Astrocyte of the hippocampus (primary cell): ENCODE data around the gene TMTC4.

Source experiments
- DNase-seq: peaks from one replicate; pipeline ENCODE4 v3.0.0; 2011; ENCODE audit warnings: low read depth, low spot score

Gene TMTC4

DNA sequence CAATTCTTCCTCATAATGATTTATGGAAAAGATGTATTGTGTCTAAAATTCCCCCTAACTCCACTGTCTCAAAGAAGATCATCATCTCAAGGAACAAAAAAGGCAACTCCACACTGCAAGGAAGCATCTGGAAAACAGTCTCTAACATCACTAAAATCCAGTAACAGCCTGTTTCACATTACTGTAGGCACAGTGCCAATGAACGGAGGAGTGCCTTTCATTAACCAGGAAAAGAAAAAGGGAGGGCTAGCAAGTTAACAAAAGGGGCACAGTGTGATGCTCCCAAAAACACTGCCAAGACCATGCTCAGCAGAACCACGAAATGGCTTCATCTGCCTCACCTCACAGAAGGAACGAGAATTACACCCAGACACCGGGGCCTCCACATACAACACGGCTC is 8.5 kb downstream of the TMTC4 start:
- DNase-seq: peak; percentile 33

DNA sequence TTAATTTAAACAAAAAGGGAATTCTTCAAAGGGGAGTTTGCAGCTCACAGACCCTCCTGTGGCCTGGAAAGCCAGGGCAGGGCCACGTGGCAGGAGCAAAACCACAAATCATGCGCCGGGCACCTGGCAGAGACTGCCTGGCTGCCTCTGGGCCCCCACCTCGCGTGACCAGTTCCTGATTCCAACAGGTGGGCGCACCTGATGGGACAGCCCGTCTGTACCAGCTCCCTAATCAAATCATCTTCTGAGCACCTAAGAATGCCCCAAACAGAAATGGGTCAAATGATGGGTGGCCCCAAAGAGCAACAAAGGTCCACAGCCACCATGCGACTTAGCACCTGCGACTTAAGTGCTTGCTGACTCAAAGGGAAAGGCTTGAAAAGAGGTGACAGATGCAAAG is 9.2 kb downstream of the TMTC4 start:
- DNase-seq: no peak

DNA sequence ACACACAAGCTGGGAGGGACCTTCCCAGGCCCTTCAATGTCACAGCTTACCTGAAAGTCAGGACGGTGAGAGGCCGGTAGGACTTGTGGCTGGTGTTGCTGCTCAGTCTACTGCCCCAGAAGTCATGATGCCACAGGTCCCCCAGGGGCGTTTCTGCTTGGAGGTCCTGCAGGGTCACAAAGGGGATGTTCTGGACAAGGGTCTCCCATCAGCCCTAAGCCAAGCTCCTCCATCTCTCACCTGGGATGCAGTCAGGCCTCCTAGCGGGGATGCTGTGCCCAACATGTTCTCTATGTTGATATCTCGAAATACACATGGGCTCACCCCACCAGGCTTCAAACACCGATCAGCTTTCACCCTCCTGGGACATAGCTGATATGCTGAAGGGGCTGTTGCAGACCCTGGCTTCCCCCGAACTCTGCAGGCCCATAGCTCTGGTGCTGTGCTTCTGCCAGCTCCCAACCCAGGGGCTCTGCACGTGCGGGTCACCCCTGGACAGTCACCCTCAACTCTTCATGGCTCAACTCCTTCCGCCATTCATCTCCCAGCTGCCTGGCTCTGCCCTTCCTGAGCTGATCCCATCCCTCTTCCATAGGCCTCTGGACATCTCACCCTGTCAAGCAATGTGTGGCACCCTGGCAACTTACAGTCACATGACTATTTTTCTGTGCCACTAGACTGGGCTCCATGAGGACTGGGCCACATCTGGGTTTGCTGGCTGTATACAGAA is 10.3 kb downstream of the TMTC4 start:
- DNase-seq: no peak

DNA sequence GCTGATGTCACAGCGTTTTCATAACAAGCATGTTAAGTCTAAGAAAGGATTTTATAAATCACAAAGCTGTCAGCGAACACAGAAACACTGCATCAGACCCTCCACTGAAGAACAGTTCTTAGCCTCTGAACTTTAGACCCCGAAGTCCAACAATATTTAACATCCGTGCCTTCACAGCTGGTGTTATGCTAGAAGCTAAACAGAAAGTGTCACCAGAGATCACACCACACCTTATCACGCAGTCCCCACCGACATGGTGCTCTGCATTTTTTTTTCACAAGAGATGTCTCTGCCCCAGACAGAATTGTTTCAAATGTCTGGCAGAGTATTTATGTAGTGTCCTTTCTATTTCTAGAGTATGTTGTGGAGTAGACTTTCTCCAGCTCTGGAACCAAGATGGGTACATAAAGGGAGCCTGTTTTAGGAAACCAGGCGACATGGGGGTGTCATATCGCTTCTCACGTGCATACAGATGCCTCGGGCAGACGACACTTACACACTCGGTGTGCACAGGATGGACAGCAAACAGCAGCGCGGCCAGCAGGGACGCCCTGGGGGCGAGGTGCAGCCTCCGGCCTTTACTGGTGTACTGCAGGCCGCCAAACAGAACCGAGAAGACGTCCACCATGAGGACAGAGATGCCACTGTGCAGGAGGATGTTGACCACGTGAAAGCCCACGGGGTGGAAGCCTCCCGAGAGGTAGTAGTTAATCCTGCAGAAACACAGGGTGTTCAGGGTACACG is 12.0 kb downstream of the TMTC4 start:
- DNase-seq: no peak

DNA sequence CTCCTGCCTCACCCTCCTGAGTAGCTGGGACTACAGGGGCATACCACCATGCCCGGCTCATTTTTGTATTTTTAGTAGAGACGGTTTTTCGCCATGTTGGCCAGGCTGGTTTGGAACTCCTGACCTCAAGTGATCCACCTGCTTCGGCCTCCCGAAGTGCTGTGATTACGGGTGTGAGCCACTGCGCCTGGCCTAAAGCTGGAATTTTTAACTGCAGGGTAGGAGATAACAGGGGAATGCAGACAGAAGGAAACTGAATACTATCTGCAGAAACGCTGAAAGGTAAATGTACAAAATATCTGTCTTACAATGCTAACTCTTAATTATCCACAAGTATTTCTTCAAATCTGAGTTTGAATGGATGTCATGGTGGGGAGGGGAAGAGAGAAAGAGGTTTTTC is 13.8 kb downstream of the TMTC4 start:
- no peak for DNase-seq

DNA sequence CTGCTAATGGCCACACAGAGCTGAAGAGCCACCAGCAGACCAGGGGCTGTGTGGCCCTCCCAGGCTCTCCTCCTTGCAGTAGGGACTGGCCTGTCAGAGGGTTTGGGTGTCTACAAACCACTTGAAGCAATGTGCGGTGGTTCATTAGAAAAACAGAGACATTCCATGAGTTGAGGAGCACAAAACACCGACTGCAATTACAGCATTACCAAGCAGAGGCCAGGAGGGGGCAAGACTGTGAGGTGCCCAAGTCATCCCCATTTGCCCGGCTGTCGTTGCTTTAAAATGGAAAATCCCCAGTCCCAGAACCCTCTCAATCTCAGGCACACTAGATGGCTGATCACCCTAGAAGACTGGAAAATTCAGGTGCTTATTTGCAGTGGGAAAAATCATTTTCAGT is 15.0 kb downstream of the TMTC4 start:
- DNase-seq: peak; percentile 42

DNA sequence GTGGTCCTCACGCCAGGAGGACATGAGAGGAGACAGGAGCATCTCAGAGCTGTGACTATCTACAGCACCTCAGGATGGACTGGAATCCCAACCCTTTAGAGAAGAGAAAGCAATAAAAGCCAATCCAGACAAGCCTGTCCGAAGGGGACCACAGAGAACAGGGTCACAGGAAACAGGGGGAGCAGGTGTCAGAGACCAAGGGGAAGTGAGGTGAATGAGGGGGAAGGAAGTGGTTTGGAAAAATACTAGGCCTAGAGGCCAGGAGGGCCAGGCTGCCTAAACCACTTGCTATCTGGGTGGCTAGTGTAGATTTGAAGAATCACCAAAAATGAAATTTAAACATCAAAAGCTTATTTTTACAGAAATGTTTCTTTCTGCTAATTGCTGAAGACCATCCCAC is 16.2 kb downstream of the TMTC4 start:
- DNase-seq: no peak

DNA sequence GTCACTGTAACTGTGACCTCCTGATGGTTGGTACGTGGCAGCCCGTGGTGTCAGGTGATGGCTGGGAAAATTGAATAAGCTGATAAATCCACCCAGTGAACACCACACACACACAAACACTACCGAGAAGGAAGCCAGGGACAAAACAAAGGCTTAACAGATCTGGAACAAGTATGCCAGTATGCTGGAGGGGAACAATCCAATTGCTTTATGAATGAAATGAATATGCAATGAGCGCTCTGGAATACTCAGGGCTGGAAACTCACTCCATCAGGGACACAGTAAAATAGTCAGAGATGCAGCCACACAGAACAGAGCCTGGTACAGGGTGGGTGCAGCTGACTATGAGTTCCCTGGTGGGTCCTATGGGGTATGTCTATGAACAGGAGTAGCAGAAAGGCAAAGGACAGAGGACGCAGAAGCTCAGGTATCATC is 16.7 kb downstream of the TMTC4 start:
- peak; percentile 71 for DNase-seq

DNA sequence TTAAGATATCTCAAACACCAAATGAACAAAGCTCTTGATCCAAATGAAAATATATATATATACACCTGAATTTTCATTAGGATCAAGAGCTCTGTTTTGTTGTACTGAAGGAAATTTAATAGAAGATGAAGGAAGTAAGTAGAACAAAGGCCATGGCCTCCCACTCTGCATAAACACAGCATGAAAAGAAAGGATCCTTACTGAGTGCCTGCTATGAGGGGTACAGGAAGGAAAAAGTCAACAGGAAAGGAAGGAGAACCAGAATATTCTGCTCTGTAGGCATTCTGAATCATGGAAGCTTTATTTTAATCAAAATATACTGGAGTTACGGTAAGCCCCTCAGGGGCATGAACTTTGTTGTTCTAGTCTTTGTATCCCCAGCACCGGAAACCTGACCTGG is 22.1 kb downstream of the TMTC4 start:
- DNase-seq: no peak

DNA sequence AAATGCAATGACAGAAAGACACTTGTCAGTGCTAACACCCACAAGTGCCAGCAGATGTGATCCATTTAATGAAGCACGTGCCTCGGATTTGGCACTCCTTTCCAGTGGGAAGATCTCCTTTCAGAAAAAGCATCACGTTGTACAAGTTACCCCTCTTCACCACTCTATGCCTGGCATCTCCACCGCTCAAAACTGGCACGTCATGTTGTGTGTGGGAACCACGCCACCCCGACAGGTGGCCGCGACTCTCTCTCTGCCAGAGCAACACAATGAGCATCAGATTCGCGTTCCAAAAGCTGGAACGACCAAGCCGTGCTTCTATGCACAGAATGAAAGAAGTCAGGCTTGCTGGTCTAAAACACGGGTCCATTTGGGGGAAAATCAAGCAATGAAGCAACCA is 24.3 kb downstream of the TMTC4 start:
- DNase-seq: no peak

DNA sequence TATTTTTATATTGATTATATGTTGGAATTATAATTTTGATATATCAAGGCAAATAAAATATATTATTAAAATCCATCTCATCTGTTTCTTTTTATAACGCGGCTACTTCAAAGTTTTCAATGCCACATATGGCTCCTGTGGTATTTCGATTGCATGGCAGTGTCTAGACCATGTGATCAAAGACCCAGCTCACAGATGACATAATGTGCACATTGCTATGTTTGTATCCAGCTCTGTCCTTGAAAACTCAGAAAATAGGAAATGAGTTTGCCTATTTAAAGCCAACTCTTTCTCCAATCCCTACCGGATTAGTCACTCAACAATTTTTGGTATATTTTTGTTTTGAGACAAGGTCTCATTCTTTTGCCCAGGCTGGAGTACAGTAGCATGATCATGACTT is 26.2 kb downstream of the TMTC4 start:
- DNase-seq: no peak

DNA sequence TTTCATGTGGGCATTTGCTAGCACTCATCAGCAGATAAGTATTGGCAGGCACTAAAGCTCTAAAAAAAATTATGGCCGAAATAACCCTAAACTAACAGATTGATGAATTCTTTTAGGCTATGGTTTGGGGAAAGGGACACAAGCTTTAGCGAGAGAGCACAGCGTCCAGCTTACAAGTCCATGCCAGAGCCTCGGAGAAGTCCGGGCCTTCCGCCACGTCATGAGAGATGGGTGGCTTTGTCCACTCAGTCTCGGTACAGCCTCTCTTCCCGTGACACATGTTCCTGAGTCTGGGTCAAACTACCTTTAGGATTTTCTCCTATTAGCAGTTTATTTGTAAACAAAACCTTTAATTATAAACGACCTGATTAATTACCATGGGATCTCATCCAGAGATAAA is 27.7 kb downstream of the TMTC4 start:
- DNase-seq: no peak

DNA sequence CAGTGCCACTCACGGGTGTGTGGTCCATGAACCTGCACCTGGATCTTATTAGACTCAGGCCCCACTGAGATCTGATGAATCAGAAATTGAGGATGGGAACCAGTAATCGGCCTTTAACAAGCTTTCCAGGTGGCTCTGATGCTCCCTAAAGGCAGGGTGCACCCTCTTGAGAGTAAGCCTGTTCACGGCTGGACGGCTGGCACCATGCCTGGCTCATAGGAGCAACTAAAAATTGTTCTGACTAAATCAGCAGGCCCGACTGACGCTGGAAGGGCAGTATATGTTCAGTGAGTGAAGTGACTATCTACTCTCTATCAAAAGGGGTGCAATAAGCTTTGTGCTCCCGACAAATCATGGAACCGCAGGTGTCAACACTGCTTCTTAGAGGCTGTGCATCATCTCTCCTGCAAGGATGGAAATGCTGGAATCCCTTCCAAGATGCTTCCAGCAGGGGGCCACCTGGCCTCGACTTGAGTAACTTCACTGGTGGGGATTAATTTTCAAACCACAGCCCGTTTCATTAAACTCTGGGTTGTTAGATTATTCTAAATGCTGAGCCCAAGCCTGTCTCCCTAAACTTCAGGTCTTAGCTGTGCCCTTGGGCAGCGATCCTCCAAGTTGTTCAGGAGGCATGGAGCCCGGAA is 28.4 kb downstream of the TMTC4 start:
- peak; percentile 73 for DNase-seq

DNA sequence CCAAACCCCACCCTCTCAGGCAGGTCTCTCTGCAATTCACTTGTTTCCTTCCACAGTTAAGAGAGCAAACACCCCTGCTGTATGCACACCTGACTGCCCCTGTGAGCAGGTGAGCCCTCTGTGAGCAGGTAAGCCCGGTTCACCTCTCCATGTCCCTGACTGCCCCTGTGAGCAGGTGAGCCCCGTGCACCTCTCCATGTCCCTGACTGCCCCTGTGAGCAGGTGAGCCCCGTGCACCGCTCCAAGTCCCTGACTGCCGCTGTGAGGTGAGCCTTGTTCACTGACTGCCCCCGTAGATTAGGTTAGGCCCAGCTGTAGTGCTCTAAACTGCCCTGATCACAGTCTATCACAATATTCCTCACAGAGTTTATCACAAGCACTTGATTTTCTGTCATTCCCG is 29.2 kb downstream of the TMTC4 start:
- DNase-seq: no peak

DNA sequence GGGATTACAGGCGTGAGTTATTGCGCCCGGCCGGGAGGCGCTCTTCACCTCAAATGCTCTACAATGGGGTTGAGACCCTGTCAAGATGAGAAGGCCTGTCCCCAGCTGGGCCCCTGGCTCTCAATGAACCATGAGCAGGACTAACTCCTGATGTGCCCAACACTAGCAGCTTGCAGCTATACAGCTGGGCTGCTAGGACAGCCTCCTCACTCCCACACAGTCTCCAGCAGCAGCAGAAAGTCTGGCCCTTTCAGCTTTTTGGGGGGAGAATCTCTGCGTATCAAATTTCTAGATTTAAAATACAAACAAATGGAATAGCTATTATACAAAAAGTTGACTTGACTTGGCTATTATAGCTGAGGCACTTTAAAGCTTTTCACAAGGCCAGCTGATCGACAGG is 30.2 kb downstream of the TMTC4 start:
- DNase-seq: no peak

DNA sequence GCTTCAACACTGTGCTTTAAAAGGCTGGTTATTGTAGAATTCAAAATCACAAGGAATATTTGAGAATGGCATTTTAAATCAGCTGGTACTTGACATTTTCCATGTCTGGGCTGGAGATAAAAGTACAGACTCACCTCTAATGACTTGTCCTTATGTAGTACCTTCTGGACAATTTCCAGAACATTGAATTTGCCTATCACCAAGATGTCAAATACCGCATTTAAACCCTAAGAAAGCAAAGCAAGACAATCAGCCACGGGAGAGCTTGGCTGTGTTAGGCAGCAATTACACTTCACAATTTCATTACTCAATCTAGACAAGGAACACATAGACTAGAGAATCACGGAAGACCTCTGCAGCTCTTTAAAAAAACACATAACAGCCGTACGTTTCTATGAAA is 36.8 kb downstream of the TMTC4 start:
- no peak for DNase-seq

DNA sequence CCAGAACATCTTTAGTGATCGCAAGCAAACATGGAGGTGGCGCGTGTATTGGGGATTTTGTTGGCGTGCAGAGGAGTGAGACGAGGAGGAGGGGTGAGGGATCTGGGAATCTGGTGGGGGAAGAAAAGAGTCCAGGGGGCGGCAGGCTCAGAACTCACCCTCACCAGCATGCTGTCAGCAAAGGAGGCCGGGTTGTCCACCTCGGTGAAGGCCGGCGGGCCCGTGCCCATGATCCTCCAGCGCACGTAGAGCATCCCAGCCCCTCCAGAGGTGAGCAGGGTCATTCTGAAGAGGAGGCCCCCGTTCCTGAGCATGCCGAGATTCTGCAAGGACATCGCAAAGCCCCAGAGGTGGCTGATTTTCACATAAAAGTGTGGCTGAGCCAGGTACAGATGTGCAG is 37.2 kb downstream of the TMTC4 start:
- DNase-seq: no peak

DNA sequence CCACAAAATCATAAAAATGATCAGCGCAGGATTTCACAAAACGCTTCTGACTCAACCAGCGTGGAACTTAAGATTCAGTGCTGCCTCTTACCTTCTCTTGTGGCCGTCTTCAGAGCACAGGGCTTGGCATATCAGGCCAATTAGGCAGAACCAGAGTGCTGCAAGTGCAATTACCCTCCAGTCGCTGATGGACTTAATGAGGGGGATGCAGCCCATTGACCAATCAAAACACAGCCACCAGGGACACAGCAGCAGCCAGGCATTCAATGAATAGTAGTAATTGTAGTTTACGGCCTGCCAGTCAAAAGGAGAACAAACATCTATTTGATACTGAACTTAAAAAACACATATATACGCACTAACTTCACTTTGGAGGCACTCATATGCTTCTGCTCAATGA is 38.2 kb downstream of the TMTC4 start:
- DNase-seq: no peak

DNA sequence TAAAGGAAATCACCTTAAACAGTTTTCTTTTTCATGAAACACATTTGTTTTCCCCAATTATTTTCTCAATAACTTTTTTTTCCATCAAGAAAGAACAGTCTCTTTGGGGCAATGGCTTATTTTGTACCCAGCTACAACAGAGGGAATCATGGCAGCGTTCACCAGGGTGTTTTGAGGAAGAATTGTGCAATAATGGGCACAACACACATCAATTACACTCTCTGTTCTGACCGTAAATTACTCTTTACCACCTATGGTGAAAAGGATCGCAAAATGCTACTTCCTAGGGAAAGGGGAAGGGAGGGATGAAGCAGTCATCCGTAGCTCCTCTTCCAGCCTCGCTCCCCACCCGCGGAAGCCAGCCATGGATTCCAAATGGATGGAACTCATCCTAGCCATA is 38.6 kb downstream of the TMTC4 start:
- DNase-seq: no peak

DNA sequence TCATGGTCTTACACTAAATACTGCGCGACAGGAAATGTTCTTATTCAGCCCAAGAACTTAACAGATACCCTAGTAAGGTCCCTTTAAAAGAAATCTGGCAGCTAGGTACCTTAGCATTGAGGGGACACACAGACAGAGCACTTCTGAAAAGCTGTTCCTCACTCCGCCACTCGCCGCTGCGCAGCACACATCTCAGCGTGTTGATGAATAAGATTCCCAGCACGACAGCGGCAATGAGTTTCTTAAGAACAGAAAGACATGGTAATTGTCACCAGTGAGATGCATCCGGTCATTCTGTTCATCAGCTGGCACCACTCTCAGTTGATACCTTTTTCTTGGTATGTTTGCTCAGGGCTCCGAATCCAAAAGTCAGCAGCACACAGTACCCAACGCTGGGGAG is 39.9 kb downstream of the TMTC4 start:
- no peak for DNase-seq

DNA sequence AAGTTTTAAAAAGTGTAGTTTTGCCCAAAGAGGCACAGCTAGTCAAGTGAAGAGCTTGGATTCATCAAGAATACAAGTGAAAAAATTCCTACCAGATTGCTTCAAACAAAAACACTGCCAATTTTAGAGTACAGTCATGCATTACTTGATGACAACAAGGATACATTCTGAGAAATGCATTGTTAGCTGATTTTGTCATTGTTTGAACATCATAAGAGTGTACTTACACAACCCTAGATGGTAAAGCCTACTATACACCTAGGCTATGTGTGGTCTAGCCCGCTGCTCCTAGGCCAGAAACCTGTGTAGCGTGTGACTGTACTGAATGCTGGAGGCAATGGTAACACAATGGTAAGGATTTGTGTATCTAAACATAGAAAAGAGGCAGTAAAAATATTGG is 41.1 kb downstream of the TMTC4 start:
- DNase-seq: peak; percentile 84

DNA sequence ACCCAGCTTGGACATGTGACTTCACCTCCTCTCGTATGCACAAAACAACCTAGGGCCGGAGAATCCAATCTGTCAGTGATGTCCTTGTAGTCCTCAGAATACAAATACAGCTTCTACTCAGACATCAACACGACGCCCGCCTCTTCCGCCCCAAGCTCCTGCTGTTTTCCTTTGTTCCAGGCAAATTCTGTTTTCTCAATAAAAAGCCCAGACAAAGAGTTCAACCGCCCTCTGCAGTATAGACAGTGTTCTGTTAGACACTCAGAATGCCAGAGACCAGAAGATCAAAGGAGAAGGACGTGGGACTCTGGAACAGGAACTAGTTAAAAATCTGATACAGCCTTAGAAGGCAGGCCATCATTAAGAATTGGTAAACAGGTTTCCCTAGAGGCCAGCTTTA is 44.0 kb downstream of the TMTC4 start:
- peak; percentile 57 for DNase-seq

DNA sequence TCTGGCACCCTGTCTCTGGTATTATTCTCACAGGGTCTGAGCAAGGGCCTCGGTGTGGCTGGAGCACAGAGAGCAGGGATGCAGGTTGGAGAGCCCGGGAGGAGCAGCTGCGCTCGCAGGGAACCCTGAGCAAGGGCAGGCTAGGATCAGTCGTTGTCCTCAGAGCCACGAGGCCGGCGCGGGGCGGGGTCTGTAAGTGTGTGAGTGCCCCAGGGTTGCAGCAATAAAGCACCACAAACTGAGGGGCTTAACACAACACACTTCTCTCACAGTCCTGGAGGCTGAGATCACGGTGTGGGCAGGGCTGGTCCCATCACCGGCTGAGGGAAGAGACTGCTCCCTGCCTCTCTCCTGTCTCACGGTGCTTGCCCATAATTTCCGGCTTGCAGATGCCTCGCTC is 47.5 kb downstream of the TMTC4 start:
- DNase-seq: no peak
